Urothelium cell line (cell line): ENCODE data around the gene OR5T3.
"Not testable (repeated sequence)": the region's sequence is repeated elsewhere in the genome, so short reads cannot be mapped to it uniquely, and the experiment has no call there.

Source experiments
- DNase-seq: peaks from one replicate; pipeline ENCODE4 v3.0.0; 2011; ENCODE audit warnings: low spot score, mixed read lengths
- FAIRE-seq: peaks from 2 replicates; lab custom pipeline; 2011; peaks lifted over from hg19 to GRCh38; lab: Jason Lieb, UNC

The OR5T3 gene

GRCh38 chr11:56251954-56252353, at the start of gene OR5T3:
Gene OR5T3, plus strand, starts transcription at chr11:56252254. Its CDS starts 0 bp downstream, at chr11:56252254.
- DNase-seq, result no peak
- FAIRE-seq, result no peak

- DNase-seq (no peak), FAIRE-seq (no peak)
Measured at GRCh38 chr11:56207790-56208189, 44.3 kb upstream of the OR5T3 start.

DNA sequence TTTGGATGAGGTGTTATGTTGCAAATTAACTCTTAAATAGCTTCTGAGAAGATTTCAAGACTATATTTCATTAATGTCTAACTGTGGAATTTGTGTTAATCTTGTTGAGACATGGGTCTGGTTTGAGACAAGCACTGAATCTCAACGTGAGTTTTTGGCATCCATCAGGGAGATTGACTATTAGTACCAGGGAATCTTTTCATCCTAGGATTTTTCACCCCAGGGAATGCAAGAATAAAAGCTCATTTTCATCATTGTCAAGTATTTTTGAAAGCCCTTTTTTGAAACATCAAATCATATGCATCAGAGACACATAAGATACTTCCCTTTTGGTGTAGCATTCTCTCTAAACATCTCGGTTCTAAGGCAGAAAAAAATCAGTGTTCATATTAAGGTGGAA, 37.5 kb upstream of the OR5T3 start:
- FAIRE-seq, result no peak

GRCh38 chr11:56219735-56220134, 32.3 kb upstream of the OR5T3 start:
- DNase-seq, result not testable (repeated sequence)

More for the DNA sequence above, 37.5 kb upstream of the OR5T3 start:
- DNase-seq, result no peak

DNA sequence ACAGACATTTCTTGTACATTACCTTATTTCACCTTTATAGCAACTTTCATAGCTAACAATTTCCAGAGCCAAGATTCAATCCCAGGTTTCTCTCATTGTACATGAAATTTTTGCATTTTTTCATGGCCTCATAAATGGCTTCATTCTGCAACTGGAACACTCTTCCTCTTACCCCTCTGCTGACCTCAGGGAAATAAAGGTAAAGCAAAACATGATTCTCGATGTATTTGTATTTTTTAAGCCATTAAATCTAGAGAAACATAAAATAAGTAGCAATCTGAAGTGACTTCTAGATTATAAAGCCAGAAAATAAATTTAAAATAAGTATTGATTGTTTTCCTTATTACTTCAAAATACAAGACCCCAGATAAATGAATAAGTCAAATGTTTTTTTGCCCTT, 17.9 kb upstream of the OR5T3 start, which contains the start of gene OR5T2:
TSS of gene OR5T2 (minus strand) at position 101 of the 400 bp plus-strand sequence. CDS start 1,193 bp downstream, outside the sequence.
- no peak for FAIRE-seq
- no peak for DNase-seq

More at GRCh38 chr11:56219735-56220134, 32.3 kb upstream of the OR5T3 start:
- not testable (repeated sequence) for FAIRE-seq

GRCh38 chr11:56271092-56271491, 19.0 kb downstream of the OR5T3 start:
- DNase-seq, result no peak
- no peak for FAIRE-seq

- DNase-seq, result no peak
- no peak for FAIRE-seq
Measured at GRCh38 chr11:56273854-56274253, 21.8 kb downstream of the OR5T3 start, which contains the start of gene OR5T1. Gene OR5T1, plus strand, starts transcription at chr11:56274154. Its CDS starts 1,485 bp downstream, at chr11:56275639.

GRCh38 chr11:56292154-56292553, 40.1 kb downstream of the OR5T3 start, which contains the start of gene OR8H1:
Gene OR8H1, minus strand, starts transcription at chr11:56292254. Its CDS starts 1,192 bp downstream, at chr11:56291062.
- DNase-seq, result no peak
- FAIRE-seq, result no peak

- DNase-seq (no peak), FAIRE-seq (no peak)
Measured at GRCh38 chr11:56296898-56297297, 44.8 kb downstream of the OR5T3 start.
